ENCODE data around the gene FUT8.

Gene FUT8

GRCh38 chr14:65604535-65604934, 192.0 kb downstream of the FUT8 start:
- Histone ChIP-seq H3K4me3 (ENCODE audit: low read depth, low read length) (no peak overlapping the region), H3K27ac (no peak overlapping the region), H3K27me3 (ENCODE audit: insufficient read depth, low read depth, severe bottlenecking) (no peaks in the 10 kb centered on the region), H3K36me3 (no peaks in the 10 kb centered on the region; the same call in 1 of the 2 replicates), H3K9me3 (ENCODE audit: severe bottlenecking) (no peaks in the 10 kb centered on the region)
- no peak for DNase-seq
- no peak for TF ChIP-seq CTCF (IDR thresholded peaks at IDR 0.05; ENCODE audit: low read depth, low read length)

- H3K27ac ChIP-seq, result no peak overlapping the region
- no peak for DNase-seq
- TF ChIP-seq CTCF (IDR thresholded peaks at IDR 0.05; ENCODE audit: low read depth, low read length), result no peak
Observed at GRCh38 chr14:65604936-65605335, 192.4 kb downstream of the FUT8 start.

GRCh38 chr14:65606460-65606859, 193.9 kb downstream of the FUT8 start:
- H3K4me3 ChIP-seq (ENCODE audit: low read depth, low read length), result no peak overlapping the region
- H3K9me3 ChIP-seq (ENCODE audit: severe bottlenecking), result no peaks in the 10 kb centered on the region
- no peak overlapping the region for H3K27ac ChIP-seq
- H3K36me3 ChIP-seq, result no peaks in the 10 kb centered on the region; the same call in 1 of the 2 replicates
- DNase-seq, result no peak
- no peak for TF ChIP-seq CTCF (IDR thresholded peaks at IDR 0.05; ENCODE audit: low read depth, low read length)
- no peaks in the 10 kb centered on the region for H3K27me3 ChIP-seq (ENCODE audit: insufficient read depth, low read depth, severe bottlenecking)

More at GRCh38 chr14:65604936-65605335, 192.4 kb downstream of the FUT8 start:
- Histone ChIP-seq H3K9me3 (ENCODE audit: severe bottlenecking) (no peaks in the 10 kb centered on the region), H3K4me3 (ENCODE audit: low read depth, low read length) (no peak overlapping the region), H3K27me3 (ENCODE audit: insufficient read depth, low read depth, severe bottlenecking) (no peaks in the 10 kb centered on the region), H3K36me3 (no peaks in the 10 kb centered on the region; the same call in 1 of the 2 replicates)

- H3K27ac ChIP-seq, result no peak overlapping the region
Observed at GRCh38 chr14:65613131-65613650, 200.7 kb downstream of the FUT8 start.

GRCh38 chr14:65618996-65619395, 206.5 kb downstream of the FUT8 start:
- TF ChIP-seq CTCF (IDR thresholded peaks at IDR 0.05; ENCODE audit: low read depth, low read length), result no peak
- H3K27me3 ChIP-seq (ENCODE audit: insufficient read depth, low read depth, severe bottlenecking), result no peaks in the 10 kb centered on the region
- no peak for DNase-seq
- H3K9me3 ChIP-seq (ENCODE audit: severe bottlenecking), result no peaks in the 10 kb centered on the region
- H3K4me3 ChIP-seq (ENCODE audit: low read depth, low read length), result no peak overlapping the region
- H3K27ac ChIP-seq, result no peak overlapping the region
- no peaks in the 10 kb centered on the region for H3K36me3 ChIP-seq

More at GRCh38 chr14:65613131-65613650, 200.7 kb downstream of the FUT8 start:
- no peaks in the 10 kb centered on the region for H3K9me3 ChIP-seq (ENCODE audit: severe bottlenecking)
- H3K27me3 ChIP-seq (ENCODE audit: insufficient read depth, low read depth, severe bottlenecking), result no peaks in the 10 kb centered on the region
- no peak overlapping the region for H3K4me3 ChIP-seq (ENCODE audit: low read depth, low read length)
- no peak for TF ChIP-seq CTCF (IDR thresholded peaks at IDR 0.05; ENCODE audit: low read depth, low read length)
- H3K36me3 ChIP-seq, result no peaks in the 10 kb centered on the region
- DNase-seq, result no peak

GRCh38 chr14:65620195-65620594, 207.7 kb downstream of the FUT8 start:
- Histone ChIP-seq H3K36me3 (no peaks in the 10 kb centered on the region), H3K27me3 (ENCODE audit: insufficient read depth, low read depth, severe bottlenecking) (no peaks in the 10 kb centered on the region), H3K27ac (no peak overlapping the region), H3K4me3 (ENCODE audit: low read depth, low read length) (no peak overlapping the region), H3K9me3 (ENCODE audit: severe bottlenecking) (no peaks in the 10 kb centered on the region)
- no peak for TF ChIP-seq CTCF (IDR thresholded peaks at IDR 0.05; ENCODE audit: low read depth, low read length)
- DNase-seq, result no peak
